HG02943 (cell line): Measurements from ENCODE around the gene SHC2.

Experiments
- ATAC-seq: cut with Tn5 transposase; IDR thresholded peaks from one replicate; pipeline ENCODE4 v1.9.1; 2021; ENCODE audit warnings: mild to moderate bottlenecking, low read depth, moderate library complexity; ENCODE audit not compliant: unreplicated experiment

SHC2 gene

DNA sequence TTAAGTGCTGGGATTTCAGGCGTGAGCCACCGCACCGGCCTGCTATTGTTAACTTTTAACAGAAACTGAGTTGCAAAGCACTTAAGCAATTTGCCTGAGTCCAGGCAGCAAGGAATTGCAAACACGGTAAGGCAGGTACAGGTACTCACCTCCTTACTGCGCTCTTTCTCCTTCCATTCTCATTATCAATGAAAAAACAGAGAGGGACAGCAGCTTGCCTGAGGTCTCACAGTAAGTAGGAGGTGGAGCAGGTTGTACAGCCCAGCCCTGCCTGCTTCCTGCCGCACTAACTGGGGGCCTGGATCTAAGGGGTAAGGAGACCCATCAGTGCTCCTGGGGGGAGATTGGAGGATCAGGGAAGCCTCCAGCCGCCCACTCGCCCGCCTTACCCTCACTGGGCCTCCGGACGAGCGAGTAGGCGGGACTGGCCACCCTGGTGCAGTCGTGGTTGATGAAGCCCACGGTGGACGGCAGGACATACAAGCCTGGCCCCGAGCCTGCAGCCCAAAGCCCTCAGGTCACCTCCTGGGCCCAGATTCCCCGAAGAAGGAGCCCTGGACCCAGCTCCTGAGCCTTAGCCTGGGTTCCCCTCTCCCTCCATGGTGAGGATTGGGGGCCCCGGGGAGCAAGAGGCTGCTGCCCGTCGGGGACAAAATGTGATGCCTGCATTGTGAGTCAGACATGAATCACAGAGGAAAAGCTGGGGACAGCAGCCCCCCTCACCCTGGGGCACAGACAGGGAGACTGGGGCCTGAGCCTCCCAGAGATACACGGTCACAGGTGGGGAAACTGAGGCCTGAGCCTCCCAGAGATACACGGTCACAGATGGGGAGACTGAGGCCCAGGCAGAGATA is 11.4 kb upstream of the SHC2 start:
- no peak for ATAC-seq

DNA sequence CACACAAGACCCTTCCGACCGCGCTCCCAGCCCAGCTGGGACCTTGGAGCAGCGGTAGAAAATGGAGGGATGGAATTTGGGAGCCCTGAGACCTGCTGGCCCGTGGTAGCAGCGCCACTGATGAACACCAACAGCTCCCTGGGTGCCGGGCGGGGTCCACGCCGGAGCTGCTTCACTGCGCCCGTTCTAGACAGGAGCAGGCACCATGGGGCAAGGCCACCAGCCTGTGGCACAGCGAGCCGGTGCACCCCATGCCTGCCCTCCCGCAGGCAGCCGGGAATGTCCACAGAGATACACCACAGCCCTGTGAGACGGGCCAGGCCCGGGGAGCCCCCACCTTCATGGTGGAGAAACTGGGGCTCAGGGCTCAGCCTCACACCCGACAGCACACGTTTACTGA is 9.9 kb upstream of the SHC2 start:
- no peak for ATAC-seq

DNA sequence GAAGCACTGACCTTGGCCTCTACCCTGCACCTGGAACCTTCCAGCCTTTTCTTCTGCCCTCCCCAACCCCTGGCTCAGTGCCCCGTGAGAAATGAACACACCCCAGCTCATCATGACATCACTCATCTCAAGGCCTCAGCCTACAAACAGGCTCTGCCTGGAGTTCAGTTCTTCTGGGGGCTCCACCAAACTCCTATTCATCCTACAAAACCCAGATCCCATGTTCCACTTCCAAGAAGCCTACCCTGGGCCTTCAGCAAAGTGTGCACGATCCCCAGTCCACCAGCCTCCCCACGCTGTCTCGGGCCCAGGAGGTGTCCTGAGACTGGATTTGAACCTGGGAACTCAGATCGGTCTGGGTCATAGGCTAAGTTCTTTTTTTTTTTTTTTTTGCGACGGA is 9.0 kb upstream of the SHC2 start:
- ATAC-seq, result no peak

DNA sequence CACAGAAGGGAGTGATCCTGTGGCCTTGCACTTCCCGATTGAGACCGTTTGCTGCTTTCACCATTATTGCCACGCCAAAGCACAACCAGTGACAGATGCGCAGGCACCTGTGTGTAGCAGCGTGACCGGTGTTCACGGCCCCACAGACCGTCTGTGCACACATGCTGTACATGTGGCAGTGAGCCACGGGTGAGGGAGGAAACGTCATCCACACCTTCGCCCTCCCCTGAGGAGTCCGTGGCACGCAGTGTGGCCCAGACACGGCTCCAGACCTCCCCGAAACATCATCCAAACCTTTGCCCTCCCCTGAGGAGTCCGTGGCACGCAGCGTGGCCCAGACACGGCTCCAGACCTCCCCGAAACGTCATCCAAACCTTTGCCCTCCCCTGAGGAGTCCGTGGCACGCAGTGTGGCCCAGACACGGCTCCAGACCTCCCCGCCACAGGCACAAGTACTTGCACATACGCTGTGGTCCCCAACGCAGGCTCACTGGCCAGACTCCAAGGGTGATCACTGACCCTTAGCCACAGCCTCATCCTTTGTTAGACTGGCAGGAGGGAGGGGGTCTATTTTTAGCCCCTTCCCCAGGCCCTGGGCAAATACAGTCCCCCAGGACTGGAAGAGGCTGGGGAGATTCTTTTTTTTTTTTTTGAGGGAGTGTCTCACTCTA is 7.9 kb upstream of the SHC2 start:
- ATAC-seq, result no peak

DNA sequence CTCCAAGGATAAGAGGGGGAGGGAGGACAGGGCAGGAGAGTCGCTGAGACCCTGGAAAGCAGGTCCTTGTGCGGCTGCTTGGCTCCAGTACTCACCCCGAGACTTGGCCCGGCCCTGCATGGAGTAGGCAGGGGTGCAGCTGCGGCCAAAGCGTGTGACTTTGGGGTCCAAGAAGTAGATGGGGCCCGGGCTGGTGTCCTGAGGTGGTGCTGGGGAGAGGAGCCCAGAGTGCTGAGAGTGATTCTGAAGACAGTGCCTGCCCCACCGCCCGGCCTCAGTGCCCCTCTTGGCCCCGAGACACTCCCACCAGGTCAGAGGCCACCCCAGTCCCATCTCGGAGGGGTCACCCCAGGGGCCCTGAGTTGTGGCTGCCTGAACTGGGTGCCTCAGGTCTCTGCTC is 6.7 kb upstream of the SHC2 start:
- ATAC-seq, result no peak

DNA sequence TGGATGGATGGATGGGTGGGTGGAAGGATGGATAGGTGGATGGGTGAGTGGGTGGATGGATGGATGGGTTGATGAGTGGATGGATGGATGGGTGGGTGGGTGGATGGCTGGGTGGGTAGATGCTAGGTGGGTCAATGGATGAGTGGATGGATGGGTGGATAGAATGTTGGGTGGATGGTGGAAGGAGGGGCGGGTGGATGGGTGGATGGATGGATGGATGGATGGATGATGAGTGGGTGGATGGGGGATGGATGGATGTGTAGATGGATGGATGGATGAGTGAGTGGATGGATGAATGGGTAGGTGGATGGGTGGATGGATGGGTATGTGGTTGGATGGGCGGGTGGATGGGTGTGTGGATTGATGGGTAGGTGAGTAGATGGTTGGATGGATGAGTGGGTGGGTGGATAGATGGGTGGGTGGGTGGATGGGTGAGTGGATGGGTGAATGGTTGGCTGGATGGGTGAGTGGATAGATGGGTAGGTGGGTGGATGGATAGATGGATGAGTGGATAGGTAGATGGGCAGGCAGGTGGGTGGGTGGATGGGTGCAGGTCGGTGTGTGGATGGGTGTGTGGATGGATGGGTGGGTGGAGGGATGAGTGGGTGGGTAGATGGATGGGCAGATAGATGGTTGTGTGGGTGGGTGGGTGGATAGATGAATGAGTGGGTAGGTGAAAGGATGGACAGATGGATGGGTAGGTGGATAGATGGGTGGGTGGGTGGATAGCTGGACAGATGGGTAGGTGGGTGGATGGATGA is 4.4 kb upstream of the SHC2 start:
- no peak for ATAC-seq

DNA sequence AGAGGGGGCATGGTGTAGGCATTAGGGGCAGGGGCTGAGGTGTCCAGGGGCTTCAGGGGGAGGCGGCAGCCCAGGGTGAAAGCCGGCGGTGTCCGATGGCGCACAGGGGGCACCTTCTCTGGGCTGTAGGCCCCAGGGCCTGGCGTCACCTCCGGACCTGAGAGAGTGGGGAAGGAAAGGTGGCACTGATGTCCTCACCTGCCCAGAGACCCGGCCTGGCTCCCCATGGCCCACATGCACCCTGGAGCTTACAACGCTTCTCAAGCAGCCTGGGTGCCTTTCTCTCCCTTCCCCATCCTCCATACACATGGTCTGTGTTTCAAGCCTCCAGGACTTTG is 3.3 kb upstream of the SHC2 start:
- ATAC-seq, result no peak

DNA sequence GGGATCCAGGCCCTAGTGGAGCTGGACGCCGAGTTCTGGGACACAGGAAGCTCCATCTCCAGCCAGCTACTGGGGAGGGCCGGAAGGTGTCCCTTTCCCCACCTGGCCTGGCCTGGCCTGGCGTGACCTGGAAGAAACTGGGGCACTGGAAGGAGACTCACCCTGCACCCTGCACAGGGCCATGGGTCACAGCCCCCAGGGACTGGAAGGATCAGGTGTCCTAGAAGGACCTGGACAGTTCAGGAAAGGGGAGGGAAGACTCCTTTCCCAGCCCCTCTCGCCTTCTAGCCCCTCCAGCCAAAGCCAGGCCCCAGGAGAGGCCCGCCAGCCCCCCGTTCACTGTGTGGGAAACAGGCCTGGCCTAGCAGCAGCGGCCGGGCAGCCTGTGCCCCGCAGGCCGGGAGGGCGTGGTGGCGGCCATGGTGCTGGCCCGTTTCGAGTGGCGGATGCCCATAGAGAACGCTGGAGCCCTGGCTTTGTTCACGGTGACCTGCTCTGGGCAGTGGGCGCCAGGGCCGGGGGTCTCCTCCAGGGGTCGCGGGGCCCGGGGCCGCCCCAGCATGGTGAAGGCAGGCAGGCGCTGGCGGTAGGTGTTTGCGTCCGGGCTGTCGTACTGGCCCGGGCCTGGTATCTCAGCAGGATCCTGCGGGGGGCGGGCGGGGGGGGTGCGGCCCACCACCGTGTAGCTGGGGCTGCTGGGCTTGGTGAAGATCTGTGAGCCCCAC is 2.8 kb upstream of the SHC2 start:
- no peak for ATAC-seq

DNA sequence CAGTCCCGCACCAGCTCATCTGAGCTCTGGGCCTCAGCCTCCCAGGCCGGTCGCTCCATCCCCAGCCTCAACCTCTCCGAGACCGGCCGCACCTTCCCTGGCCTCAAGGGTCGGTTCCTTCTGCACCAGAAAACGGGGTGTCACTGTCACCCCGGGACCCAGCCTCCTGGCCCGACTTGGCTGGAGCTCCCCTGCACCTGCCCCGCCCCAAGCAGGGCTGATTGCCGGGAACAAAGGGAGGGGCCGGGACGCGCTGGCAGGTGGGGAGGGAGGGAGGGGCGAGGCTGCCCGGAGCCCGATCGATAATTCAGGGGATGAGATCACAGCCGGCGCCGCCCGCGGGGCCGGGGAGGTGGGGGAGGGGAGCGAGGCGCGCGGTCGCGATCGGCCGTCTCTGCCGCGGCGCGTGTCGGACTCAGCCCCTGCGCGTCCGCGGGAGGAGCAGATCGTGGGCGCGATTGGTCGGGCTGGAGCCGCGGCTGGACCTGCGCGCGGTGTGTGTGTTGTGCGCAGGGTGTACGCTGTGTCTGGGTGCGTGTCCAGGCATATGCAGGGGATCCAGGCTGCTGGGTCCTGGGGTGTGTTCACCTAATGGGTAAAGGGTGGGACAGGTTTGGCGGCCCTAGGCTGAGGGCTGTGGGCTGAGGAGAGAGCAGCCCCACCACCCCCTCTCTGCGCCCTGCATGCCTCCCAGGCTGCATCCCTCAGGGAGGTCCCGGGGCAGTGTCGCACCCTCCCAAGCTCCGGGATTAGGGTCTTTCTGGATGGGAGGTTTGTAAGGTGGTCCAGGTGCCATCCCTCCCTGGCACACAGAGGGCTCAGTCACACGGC is 1.1 kb upstream of the SHC2 start:
- ATAC-seq, result no peak

DNA sequence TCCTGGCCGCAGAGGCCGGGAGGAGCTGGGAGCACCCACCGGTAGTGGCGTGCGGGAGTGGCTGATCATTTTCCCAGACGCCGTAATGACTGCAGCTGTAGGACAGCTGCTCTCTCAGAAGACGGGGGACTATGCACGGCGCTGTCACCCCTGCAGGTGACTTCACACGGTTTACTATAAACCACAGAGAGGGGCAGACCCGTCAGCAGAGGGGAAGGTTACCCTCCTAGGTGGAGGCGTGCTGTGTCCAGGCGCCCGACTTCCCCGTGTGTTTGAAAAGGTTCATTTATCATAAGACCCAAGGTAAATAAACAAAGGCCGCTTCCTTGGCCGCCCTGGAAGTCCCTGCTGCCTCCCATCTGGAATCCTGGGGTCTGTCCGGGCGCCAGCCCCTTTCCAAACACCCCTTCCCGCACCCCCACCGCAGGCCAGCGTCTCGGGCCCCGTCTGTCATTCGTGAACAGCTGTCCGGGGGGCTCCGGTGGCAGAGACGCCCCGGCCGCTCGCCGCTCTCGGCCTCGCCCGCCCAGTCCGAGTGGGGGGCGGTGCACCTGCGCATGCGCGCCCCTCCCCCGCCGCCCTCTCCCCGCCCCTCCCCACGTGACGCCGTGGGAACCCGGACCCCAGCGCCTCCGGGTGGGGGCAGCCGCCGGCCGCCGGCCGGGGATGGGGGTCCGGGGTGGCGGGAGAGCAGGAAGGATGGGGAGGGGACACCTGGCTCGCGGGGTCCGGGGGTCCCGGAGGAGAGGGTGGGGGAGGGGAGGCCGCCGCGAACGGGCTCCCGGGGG is 915 bp downstream of the SHC2 start:
- no peak for ATAC-seq

DNA sequence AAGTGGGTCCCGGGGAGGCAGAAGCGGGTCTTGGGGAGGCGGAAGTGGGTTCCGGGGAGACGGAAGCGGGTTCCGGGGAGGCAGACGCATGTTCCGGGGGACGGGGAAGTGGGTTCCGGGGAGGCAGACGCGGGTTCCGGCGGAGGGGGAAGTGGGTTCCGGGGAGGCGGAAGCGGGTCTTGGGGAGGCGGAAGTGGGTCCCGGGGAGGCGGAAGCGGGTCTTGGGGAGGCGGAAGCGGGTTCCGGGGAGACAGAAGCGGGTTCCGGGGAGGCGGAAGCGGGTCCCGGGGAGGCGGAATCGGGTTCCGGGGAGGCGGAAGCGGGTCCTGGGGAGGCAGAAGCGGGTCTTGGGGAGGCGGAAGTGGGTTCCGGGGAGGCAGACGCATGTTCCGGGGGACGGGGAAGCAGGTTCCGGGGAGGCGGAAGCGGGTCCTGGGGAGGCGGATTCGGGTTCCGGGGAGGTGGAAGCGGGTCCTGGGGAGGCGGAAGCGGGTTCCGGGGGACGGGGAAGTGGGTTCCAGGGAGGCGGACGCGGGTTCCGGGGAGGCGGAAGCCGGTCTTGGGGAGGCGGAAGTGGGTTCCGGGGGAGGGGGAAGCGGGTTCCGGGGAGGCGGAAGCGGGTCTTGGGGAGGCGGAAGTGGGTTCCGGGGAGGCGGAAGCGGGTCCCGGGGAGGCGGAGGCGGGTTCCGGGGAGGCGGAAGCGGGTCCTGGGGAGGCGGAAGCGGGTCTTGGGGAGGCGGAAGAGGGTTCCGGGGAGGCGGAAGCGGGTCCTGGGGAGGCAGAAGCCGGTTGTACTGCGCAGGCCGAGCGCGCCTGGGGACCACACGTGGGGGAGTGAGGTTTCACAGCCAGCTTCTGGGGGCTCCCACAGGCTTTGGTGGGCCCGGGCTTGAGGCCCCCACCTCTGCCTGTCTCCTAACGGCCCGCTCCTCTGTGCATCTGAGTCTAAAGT is 2.5 kb downstream of the SHC2 start:
- ATAC-seq, result no peak

DNA sequence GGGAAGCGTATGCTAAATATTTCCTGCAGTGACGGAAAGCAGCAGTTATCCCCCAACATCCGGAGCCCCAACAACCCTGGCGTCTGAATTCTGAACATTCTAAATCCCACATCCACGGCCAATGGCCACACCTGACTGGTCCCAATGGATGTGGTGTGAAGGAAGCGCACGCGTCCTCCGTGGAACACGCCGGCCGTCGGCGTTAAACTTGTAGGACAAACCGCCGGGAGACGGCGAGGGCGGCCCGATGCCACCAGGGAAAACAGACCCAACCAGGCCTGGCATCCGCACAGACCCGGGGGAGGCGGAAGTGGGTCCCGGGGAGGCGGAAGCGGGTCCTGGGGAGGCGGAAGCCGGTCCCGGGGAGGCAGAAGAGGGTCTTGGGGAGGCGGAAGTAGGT is 3.2 kb downstream of the SHC2 start:
- ATAC-seq, result no peak

DNA sequence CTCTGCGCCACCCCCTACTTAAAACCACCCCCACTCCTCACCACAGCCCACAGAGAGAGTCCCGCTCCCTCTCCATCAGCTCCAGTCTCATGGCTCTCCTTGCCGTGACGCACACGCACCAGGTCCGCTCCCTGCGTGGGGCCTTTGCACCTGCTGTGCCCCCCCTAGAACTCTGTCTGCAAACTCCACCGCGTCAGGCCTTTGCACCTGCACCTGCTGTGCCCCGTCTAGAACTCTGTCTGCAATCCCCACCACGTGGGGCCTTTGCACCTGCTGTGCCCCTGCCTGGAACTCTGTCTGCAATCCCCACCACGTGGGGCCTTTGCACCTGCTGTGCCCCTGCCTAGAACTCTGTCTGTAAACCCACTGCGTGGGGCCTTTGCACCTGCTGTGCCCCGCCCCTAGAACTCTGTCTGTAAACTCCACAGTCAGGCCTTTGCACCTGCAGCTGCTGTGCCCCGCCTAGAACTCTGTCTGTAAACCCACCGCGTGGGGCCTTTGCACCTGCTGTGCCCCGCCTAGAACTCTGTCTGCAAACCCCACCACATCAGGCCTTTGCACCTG is 4.2 kb downstream of the SHC2 start:
- ATAC-seq, result no peak

DNA sequence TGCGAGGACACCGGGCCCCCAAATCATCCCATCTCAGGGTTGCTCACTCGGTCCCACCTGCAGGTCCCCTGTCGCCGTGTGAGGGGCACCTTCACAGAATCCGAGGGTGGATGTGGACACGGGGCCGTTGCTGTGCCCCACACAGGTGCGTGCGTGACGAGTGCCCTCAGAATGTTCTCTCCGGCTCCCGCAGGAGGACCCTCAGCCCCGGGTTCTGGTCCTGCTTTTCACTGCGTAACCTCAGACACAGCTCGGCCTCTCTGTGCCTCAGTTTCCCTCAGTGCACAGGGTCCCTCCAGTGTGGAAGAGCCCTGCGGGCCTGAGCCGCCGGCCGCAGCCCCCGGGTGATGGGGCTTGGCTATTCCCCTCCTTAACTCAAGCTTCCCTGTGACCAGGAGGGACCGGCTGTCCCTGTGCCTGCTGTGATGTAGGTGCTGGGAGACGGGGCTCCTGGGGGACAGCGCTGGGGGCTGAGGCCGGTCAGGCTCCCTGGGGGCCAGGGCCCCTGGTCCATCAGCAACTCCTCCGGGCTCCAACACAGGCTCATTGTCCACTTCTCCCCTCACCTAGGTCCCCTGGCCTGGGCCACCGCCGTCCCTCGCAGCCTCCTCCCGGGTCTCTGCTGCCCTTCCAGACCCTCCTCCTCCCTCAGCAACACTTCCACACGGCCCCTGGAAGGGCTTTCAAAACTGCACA is 4.8 kb downstream of the SHC2 start:
- no peak for ATAC-seq

DNA sequence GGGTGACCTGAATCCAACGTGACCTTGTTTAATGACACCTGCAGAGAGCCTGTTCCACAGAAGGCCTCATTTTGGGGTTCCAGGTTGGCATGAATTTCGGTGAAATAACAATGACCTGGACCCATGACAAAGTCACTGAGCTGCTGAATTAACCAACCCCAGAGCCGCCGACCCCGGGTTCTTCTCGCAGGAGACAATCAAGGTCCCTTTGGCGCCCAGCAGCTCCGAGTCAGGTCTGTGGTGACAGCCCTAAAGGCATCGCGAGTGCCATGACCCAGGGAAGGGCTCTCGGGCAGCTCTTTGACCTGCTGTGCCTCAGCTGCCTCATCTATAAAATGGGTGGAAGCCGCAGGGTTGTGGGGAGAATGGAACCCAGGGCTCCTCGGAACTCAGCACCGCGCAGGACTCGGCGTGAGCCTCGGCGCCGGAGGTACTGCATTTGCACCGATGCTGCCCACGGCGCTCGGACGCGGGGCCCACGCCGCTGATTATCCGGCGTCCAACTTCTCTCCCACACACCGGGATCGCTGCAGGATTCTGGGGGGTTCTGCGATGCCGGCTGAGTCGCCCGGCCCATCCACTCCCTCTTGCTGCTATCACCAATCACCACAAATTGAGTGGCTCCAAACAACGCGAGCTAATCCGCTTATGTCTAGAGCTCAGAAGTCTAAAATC is 5.7 kb downstream of the SHC2 start:
- no peak for ATAC-seq

DNA sequence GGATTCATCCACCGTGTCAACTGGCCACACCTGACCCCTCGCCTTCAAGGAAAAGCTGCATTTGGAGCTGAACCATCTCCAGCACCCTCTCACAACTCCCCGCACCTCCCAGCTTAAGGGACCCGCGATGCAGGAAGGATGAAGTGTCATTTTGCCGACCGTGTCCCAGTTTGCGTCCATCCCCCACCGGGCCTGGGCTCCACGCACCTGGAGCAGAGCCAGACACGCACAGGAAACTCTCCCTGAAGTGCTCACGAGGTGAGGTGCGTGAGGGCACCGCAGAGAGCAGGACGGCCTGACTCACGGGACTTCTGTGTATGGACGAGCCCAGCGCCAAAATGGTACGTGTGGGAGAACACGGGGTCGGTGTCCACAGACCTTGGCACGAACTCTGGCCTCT is 7.2 kb downstream of the SHC2 start:
- no peak for ATAC-seq

DNA sequence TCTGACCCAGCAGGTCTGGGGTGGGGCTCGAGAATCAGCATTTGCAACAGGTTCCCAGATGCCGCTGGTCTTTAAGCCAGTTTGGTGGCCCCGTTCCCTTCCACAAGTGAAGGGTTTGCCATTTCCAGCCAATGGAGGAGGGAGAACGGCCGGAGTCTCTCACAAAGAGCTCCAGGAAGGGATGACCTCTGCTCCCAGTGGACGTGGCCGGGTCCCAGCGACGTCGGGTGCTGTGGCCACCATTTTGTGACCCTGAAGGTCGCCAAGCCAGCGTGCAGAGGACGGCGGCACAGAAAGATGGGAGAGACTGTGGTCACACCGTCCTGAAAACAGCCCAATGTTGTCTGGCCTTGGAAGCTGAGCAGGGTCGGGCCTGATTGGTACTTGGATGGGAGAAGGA is 8.0 kb downstream of the SHC2 start:
- ATAC-seq, result no peak
